ENCODE data around the gene APOBEC3F.

APOBEC3F gene

GRCh38 chr22:39087098-39087497 is 46.4 kb downstream of the APOBEC3F start:
- TF ChIP-seq CTCF (conservative IDR thresholded peaks at IDR 0.05; ENCODE audit: low read depth, low read length), result no peak
- no peak for DNase-seq (ENCODE audit: low read depth)
- no peak overlapping the region for H3K4me3 ChIP-seq (ENCODE audit: low read depth, low read length)

- DNase-seq (ENCODE audit: low read depth), result no peak
- TF ChIP-seq CTCF (conservative IDR thresholded peaks at IDR 0.05; ENCODE audit: low read depth, low read length), result no peak
- H3K4me3 ChIP-seq (ENCODE audit: low read depth, low read length), result no peak overlapping the region
Observed at GRCh38 chr22:39087881-39088684, 47.4 kb downstream of the APOBEC3F start.

- H3K4me3 ChIP-seq (ENCODE audit: low read depth, low read length), result no peak overlapping the region
- no peak for DNase-seq (ENCODE audit: low read depth)
- no peak for TF ChIP-seq CTCF (conservative IDR thresholded peaks at IDR 0.05; ENCODE audit: low read depth, low read length)
Observed at GRCh38 chr22:39088685-39089032, 48.0 kb downstream of the APOBEC3F start.

GRCh38 chr22:39089928-39090327 is 49.3 kb downstream of the APOBEC3F start:
- H3K4me3 ChIP-seq (ENCODE audit: low read depth, low read length), result no peak overlapping the region
- no peak for DNase-seq (ENCODE audit: low read depth)
- no peak for TF ChIP-seq CTCF (conservative IDR thresholded peaks at IDR 0.05; ENCODE audit: low read depth, low read length)

GRCh38 chr22:39090426-39091064 is 49.9 kb downstream of the APOBEC3F start:
- no peak overlapping the region for H3K4me3 ChIP-seq (ENCODE audit: low read depth, low read length)
- DNase-seq (ENCODE audit: low read depth), result no peak
- no peak for TF ChIP-seq CTCF (conservative IDR thresholded peaks at IDR 0.05; ENCODE audit: low read depth, low read length)

- no peak for TF ChIP-seq CTCF (conservative IDR thresholded peaks at IDR 0.05; ENCODE audit: low read depth, low read length)
- no peak overlapping the region for H3K4me3 ChIP-seq (ENCODE audit: low read depth, low read length)
- no peak for DNase-seq (ENCODE audit: low read depth)
Observed at GRCh38 chr22:39091126-39092081, 50.7 kb downstream of the APOBEC3F start.

All from choroid plexus epithelial cell (primary cell).